ENCODE data around the gene MVB12B.

The MVB12B gene

DNA sequence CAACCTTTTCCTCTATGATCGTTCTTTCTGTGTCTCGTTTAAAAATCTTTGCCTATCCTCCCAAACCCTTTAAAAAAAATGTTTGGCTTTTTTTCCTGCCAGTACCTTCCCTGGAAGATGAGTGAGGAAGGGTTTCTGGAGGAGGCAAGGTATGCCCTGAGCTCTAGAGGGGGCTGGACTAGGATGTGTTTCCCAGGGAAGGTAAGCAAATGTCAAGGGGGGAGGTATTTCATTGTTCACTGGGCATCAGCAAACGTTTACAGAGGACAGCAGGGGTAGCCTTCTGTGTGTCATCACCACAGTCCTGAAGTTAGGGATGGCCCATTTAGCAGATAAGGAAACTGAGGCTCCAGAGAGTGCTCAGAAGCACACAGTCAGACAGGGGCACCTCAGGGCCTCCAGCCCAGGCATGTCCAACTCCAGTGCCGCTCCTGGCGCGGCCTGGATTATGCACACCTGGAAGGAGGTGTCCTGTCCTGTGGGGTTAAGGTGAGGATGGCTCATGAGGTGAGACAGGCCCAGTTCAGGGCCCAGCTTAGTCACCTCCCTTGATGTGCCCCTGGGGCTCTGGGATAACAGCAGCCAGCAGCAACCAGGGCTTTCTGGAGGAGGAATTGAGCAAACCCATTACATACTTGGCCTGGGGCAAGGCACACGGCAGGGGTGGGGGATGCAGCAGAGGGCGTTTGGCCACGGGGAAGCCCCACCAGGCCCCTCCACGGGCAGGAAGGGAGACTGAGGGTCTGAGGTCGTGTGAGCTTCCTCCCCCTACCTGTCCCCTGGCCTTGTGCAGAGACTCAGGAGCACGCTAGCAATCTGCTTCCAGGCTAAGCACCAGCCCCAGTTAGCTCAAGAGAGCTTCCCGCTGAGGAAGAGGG is 186.8 kb downstream of the MVB12B start:
- TF ChIP-seq, protein P1, sequence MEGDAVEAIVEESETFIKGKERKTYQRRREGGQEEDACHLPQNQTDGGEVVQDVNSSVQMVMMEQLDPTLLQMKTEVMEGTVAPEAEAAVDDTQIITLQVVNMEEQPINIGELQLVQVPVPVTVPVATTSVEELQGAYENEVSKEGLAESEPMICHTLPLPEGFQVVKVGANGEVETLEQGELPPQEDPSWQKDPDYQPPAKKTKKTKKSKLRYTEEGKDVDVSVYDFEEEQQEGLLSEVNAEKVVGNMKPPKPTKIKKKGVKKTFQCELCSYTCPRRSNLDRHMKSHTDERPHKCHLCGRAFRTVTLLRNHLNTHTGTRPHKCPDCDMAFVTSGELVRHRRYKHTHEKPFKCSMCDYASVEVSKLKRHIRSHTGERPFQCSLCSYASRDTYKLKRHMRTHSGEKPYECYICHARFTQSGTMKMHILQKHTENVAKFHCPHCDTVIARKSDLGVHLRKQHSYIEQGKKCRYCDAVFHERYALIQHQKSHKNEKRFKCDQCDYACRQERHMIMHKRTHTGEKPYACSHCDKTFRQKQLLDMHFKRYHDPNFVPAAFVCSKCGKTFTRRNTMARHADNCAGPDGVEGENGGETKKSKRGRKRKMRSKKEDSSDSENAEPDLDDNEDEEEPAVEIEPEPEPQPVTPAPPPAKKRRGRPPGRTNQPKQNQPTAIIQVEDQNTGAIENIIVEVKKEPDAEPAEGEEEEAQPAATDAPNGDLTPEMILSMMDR (conservative IDR thresholded peaks at IDR 0.05; ENCODE audit: low read length), result no peak
- no peak for DNase-seq (ENCODE audit: low read depth)
- H3K4me3 ChIP-seq (ENCODE audit: low read length), result no peak overlapping the region

DNA sequence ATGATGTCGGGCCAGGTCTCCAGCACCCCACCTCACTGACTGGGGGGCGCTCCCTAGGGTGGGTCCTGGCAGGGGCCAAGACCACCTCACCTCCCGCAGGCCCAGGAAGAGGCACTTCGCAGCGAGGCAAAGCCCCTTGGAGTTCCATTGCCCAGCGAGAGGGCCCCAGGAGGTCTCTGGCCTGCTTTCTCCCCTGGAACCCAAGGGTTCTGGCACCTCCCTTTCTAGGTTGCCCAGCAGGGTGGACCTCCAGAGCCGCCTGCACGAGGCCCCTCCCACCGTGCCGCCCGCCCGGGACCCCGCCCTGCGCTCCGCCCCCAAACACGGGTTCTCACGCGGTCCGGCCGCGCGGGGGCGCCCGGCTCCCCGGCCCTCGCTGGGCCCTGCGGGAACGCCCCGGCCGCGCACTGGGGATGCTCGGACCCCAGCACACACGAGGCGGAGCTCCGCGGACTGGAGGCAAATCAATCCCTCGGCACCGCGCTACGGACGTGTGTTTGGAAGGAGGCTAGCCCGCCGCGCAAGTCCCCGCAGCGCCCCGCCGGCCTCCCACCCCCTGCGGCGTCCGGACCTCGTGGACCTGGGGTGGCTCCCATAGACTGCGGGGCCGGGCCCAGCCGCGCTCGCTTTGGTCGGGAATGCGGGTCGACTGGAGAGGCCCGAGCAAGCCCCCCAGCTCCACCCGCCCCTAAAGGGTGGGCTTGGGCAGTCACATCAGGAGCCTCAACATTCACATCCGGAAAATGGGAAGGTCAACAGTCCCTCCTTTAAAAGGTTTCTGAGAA is 187.6 kb downstream of the MVB12B start:
- DNase-seq (ENCODE audit: low read depth), result peak; percentile 24
- H3K4me3 ChIP-seq (ENCODE audit: low read length), result peak overlapping the region; percentile 17; the same call in 1 of the 2 replicates
- TF ChIP-seq, protein P1 (conservative IDR thresholded peaks at IDR 0.05; ENCODE audit: low read length), result no peak

DNA sequence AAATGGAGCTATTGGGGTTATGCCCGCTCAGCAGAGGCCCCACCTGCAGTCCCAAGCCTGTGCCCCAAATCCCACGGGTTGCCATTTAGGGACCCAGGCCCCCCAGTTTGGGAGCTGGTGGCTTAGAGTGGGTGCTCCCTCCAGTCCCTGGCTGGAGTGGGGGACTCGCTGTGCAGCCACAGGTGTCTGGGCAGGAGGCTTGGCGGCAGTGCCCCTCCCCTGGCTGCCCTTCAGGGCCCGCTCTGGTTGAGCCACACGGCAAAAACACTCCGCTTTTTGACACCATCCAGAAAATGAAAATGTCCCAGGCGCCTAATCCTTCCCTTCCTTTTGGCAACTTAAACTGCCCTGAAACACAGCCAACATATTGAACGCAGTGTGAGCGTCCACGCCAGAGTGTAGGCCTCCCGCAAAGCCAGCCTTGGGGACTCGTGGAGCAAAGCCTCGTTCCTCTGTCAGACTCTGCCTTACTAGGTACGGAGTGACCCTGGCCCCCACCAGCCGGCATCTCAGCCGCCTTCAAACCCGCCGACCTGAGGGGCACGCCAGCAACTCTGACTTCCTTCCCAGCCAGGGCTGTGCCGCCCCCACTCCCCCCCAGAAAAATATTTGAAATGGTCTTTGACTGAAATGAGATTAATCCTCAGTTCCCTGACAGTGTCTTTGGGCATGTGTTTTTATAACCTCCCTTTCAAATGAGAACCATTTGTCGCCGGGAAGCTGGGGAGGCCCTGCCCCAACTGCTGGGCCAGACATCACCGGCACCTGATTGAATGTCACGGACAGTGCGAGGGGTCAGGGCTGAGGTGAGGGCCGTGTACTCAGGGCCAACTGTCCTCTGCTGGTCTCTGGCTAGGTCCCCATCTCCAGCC is 188.6 kb downstream of the MVB12B start:
- TF ChIP-seq, protein P1 (conservative IDR thresholded peaks at IDR 0.05; ENCODE audit: low read length), result no peak
- no peak overlapping the region for H3K4me3 ChIP-seq (ENCODE audit: low read length)
- DNase-seq (ENCODE audit: low read depth), result no peak

DNA sequence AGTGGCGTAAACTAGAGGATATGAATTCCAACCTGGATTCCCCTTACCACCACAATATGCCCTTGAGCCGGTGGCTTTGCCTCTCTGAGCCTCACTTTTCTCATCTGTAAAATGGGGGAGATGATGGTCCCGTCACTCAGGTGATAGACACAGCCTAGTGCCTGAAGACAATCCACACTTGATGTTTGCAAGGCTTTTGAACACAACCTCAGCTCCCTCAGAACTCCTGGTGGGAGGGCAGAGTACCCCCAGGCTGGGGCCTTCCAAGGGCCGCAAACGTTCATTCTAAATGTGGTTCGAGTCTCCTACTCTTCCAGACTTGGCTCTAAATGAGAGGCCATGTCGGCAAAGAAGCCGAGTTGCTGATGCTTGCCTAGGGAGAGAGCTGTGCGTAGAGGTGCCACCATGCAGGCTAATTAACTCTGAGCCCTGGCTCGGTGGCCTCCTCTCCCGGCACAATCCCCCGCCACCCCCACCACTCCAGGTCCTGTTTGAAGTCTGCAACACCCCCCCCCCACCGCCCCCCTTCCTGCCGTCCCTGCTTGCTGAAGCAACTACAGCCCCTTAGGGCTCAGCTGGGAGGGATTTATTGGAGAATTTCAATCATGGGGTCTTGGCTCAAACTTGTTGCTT is 189.4 kb downstream of the MVB12B start:
- no peak for DNase-seq (ENCODE audit: low read depth)
- no peak overlapping the region for H3K4me3 ChIP-seq (ENCODE audit: low read length)
- TF ChIP-seq, protein P1 (conservative IDR thresholded peaks at IDR 0.05; ENCODE audit: low read length), result no peak

DNA sequence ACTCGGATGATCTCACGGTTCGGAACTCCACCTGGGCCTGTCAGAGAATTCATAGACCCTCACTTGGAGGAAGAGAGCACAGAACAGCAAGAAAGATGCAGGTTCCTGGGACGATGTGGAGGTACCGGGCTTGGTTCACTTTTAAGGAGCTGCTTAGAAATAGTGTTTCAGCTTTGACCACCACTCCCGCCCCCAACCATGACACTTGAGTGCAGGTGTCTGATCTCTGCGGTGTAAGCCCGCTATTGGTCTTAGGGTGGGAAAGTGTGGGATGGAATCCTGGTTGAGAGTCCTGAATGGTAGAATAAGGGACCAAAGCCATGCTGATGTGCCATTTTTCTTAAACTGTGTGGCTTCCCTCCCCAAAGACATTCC is 189.9 kb downstream of the MVB12B start:
- H3K4me3 ChIP-seq (ENCODE audit: low read length), result peak overlapping the region; percentile 67
- TF ChIP-seq, protein P1 (conservative IDR thresholded peaks at IDR 0.05; ENCODE audit: low read length), result no peak
- DNase-seq (ENCODE audit: low read depth), result no peak

All from AG10803 (cell line).